Fibroblast of skin of abdomen (primary cell): Measurements from ENCODE around the gene NCLN.
"Not testable (repeated sequence)": the region's sequence is repeated elsewhere in the genome, so short reads cannot be mapped to it uniquely, and the experiment has no call there.

Source experiments
- DNase-seq: peaks from one replicate; pipeline ENCODE4 v3.0.0-alpha.2; 2013

NCLN gene

GRCh38 chr19:3225677-3226093, 40.0 kb downstream of the NCLN start:
- DNase-seq, result no peak

- DNase-seq, result no peak
Observed at GRCh38 chr19:3227054-3227626, 41.4 kb downstream of the NCLN start.

DNA sequence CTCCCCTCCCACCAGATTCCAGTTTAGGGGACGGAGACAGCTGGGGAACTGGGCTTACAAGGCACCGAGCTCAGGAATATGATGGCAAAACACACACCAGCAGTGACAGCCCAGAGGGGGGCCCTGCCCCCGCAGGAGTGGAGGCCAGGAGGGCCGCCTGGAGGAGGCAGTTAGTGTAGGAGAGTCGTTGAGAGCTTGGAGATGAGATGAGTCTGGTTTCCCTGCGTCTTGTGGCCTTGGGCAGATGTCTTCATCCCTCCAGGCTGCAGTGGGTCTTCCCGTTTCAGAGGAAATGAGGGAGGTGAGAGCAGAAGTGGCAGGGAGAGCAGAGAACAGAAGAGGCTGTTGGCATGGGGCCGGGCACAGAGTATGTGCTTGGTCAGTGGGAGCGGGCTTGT, 43.6 kb downstream of the NCLN start:
- DNase-seq, result no peak

DNA sequence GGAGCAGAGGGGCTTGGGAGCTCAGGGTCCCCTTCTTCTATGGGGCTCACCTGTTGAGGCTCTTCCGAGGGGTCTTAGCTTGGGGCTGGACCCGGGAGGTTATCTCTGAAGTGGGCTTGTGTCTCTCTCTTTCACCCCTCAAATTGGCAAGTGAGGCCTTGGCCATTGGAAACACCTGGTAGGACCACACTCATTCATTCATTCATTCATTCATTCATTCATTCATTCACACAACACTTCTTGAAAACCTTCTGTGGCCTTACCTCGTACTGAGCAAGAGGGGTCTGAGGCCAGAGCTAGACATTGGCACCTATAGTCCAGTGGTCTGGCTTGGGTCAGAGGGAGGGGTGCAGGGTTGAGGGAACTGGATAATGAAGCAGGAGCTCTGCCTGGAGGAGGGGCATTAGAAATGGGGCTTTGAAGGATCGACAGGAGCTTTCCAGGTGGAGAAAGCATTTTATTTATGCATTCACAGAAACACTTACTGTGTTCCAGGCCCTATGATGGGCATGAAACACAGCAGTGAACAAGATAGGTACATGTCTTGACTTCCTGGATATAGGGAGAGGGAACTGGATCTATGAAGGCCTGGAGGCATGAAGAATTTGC, 44.3 kb downstream of the NCLN start:
- no peak for DNase-seq

DNA sequence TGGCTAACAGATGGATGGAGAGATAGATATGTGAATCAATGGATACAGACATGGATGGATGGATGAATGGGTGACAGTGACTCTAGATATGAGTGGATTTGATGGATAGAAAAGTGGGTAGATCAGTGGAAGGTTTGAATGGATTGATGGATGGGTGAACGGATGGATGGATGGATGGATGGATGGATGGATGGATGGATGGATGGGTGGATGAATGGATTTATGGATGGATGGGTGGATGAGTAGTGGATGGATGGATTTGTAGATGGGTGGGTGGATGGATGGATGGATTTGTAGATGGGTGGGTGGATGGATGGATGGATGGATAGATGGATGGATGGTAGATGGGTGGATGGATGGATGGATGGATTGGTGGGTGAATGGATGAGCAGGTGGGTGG, 45.6 kb downstream of the NCLN start:
- DNase-seq, result no peak

- DNase-seq, result no peak
Observed at GRCh38 chr19:3233116-3233515, 47.4 kb downstream of the NCLN start.

DNA sequence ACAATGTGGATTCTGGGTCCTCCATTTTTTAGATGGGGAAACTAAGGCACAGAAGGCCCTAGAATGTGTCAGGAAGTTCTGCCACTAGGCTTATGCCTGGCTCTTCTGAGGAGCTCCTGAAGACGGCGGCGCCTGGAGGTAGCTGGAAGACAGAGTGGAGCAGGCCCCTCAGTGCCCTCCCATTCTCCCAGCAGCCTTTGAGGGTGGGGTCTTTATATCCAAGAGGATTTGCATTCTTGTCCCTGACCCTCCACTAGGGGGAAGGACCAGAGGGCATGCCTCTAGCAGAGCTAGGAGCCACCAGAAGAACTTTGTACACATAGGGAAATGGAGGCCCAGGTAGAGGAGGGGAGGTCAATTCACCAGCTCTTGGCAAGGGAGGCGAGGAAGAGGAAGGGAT, 48.1 kb downstream of the NCLN start:
- DNase-seq, result no peak

- DNase-seq, result no peak
Observed at GRCh38 chr19:3234800-3235199, 49.1 kb downstream of the NCLN start.

DNA sequence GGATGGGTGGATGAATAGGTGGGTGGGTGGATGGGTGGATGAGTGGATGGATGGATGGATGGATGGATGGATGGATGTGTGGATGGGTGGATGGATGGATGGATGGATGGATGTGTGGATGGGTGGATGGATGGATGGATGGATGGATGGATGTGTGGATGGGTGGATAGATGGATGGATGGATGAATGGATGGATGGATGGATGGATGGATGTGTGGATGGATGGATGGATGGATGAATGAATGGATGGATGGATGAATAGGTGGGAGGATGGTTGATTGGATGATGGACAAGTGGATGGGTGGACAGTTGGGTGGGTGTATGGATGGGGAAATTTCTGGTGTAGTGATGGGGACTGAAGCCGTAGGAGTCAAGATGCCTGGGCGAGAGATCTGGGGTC, 49.9 kb downstream of the NCLN start:
- DNase-seq, result not testable (repeated sequence)

DNA sequence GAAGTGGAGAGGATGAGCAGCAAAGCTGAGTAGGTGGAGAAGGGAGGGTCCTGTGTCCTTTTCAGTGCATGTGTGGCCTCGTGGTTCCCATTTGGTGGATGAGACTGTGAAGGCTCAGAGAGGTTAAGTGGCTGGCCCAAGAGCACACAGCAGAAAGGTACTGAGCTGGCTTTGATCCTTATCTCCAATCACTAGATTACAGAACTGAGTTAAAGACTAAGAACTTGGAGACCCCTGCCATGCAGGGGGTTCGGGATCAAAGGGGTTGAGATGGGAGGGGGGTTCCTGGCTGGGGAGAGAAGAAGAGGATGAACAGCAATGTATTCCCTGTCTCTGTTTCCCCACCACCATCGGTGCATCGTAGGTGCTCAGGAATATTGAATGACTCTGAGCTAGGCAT, 50.5 kb downstream of the NCLN start:
- no peak for DNase-seq

DNA sequence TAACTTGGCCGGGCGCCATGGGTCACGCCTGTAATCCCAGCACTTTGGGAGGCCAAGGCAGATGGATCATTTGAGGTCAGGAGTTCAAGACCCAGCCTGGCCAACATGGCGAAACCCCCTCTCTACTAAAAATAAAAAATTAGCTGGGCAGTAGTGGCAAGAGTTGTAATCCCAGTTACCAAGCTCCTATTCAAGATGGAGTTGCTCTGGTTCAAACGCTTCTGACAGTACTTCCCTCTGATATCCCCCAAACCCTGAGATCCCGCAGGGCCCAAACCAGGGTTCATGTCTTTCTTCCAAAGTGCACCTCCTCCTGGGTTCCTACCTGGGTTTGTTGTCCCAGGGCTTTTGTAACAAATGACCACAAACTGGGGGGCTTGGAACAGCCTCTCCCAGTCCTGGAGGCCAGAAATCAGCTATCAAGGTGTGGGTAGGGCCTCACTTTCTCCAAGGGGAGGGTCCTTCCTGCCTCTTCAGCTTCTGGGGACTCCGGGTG, 52.4 kb downstream of the NCLN start:
- no peak for DNase-seq

DNA sequence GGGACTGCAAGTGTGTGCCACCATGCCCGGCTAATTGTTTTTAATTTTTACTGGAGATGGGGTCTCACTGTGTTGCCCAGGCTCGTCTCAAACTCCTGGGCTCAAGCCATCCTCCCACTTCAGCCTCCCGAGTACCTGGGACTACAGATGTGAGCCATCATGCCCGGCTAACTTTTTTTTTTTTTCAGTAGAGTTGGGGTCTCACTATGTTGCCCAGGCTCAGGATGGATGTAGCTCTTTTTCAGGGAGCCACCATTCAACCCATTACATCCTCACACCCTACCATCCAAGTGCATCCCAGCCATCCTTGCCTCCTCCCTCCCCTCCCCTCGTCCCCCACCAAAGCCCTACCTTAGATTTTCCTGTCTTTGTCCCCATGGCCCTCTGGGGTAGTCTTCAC, 53.6 kb downstream of the NCLN start:
- DNase-seq, result no peak

GRCh38 chr19:3243819-3244700, 58.3 kb downstream of the NCLN start:
- DNase-seq, result peak; percentile 58

DNA sequence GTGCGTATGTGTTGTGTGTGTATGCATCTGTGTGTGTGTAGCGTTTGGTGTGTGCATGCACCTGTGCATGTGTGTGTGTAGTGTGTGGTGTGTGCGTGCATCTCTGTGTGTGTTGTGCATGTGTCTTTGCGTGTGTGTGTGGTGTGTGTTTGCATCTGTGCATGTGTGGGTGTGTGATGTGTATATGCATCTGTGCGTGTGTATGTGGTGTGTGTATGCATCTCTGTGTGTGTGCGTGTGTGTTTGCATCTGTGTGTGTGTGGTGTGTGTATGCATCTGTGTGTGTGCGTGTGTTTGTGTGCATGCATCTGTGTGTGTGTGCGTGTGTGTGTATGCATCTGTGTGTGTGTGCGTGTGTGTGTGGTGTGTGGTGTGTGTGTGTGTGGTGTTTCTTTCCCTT, 59.3 kb downstream of the NCLN start:
- DNase-seq, result no peak

DNA sequence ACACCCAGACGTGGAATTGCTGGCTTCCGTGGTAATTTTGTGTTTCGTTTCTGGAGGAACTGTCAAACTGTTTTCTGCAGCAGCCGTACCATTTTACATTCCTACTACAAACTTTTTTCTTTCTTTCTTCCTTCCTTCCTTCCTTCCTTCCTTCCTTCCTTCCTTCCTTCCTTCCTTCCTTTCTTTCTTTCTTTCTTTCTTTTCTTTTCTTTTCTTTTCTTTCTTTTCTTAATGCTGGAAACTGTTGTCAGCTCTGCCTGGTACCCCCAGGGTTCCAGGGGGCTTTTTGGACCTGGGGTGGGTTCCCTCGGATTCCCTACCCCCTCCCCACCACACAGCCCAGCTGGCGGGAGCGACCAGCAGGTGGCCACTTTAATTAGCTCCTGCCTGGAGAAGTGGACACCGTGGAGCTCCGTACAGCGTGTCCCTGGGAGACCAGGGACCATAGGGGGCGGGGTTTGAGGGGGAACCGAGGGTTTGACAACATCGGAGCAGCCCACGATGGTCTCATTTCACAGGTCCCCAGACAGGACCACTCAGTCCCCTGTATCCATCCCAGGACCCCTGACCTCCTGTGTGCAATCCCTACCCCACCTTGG, 63.1 kb downstream of the NCLN start:
- DNase-seq, result no peak

- no peak for DNase-seq
Observed at GRCh38 chr19:3249408-3249807, 63.7 kb downstream of the NCLN start.

- no peak for DNase-seq
Observed at GRCh38 chr19:3250675-3251074, 64.9 kb downstream of the NCLN start.

DNA sequence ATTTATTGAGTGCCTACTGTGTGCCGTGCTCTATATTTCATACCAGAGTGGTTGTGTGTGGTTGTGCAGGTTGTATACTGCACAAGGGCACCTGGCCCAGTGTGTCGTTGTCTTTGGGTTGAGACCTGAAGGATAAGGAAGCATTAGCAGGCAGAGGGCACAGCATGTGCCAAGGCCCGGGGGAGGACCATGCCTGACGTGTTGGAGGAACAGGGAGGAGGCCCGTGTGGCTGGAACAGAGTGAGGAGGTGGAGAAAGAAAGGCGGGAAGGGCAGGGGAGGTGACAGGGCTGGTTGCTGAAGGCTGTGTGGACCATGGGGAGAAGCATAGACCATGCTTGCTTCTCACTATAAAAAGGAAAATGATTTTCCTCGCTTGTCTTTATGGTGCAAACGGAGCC, 65.5 kb downstream of the NCLN start:
- no peak for DNase-seq

- DNase-seq, result no peak
Observed at GRCh38 chr19:3252650-3253049, 66.9 kb downstream of the NCLN start.

GRCh38 chr19:3253270-3253669, 67.5 kb downstream of the NCLN start:
- DNase-seq, result no peak

GRCh38 chr19:3254520-3254919, 68.8 kb downstream of the NCLN start:
- DNase-seq, result no peak

DNA sequence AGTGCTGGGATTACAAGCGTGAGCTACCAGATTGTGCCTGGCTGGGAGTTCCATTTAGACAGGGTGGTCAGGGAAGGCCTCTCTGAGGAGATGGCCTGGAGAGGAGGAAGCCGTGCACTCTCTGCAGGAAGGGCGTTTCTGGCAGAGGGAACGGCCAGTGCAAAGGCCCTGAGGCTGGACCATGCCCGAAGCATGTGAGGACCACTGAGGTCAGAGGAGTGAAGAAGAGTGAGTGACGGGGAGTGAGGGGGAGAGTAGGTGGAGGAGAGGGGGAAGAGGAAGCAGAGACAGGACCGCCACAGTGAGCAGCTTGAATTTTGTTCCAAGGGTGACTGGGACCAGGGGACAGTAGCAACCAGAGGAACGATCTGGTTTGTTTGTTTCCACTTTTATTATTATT, 71.3 kb downstream of the NCLN start:
- DNase-seq, result no peak
